Activated T-cell treated with anti-CD3 and anti-CD28 coated beads, Interleukin-2, amount 50 U/mL, for 24 hours (primary cell): Measurements from ENCODE around the gene EEIG1.

ENCODE experiments used
- DNase-seq: peaks from one replicate; pipeline ENCODE4 v3.0.0-alpha.2; 2020
- H3K27ac Mint-ChIP-seq: 2 replicates; pipeline ENCODE4 v1.8.0; 2020; ENCODE audit warnings: mild to moderate bottlenecking, mixed read lengths
- H3K27me3 Mint-ChIP-seq: 2 replicates; pipeline ENCODE4 v1.8.0; 2020; ENCODE audit warnings: mixed read lengths
- H3K36me3 Mint-ChIP-seq: 2 replicates; pipeline ENCODE4 v1.8.0; 2020; ENCODE audit warnings: low read depth, mixed read lengths
- H3K4me1 Mint-ChIP-seq: 2 replicates; pipeline ENCODE4 v1.8.0; 2020; ENCODE audit warnings: low read depth, mixed read lengths
- H3K4me3 Mint-ChIP-seq: 2 replicates; pipeline ENCODE4 v1.8.0; 2020; ENCODE audit warnings: mild to moderate bottlenecking, moderate library complexity, mixed read lengths
- H3K9me3 Mint-ChIP-seq: 2 replicates; pipeline ENCODE4 v1.8.0; 2020; ENCODE audit warnings: mixed read lengths

EEIG1 gene

GRCh38 chr9:127974001-127974768 lies 6.6 kb downstream of the EEIG1 start:
- Mint-ChIP-seq H3K36me3 (peaks cover 44% of the 10 kb centered on the region), H3K27ac (peak overlapping the region; percentile 95), H3K4me3 (peak overlapping the region; percentile 93), H3K9me3 (no peaks in the 10 kb centered on the region), H3K4me1 (peaks cover 93% of the 10 kb centered on the region), H3K27me3 (no peaks in the 10 kb centered on the region)
- DNase-seq = peak; percentile 51

- H3K36me3 Mint-ChIP-seq = peaks cover 42% of the 10 kb centered on the region
- H3K27ac Mint-ChIP-seq = peak overlapping the region; percentile 95
- peaks cover 98% of the 10 kb centered on the region for H3K4me1 Mint-ChIP-seq
- peak overlapping the region; percentile 93 for H3K4me3 Mint-ChIP-seq
- no peaks in the 10 kb centered on the region for H3K27me3 Mint-ChIP-seq
- peak; percentile 51 for DNase-seq
- no peaks in the 10 kb centered on the region for H3K9me3 Mint-ChIP-seq
These were observed 7.4 kb downstream of the EEIG1 start for GRCh38 chr9:127973169-127974000.

GRCh38 chr9:127972236-127972871 lies 8.4 kb downstream of the EEIG1 start:
- Mint-ChIP-seq H3K4me3 (peak overlapping the region; percentile 93), H3K27me3 (no peaks in the 10 kb centered on the region), H3K4me1 (peaks cover 100% of the 10 kb centered on the region), H3K9me3 (no peaks in the 10 kb centered on the region), H3K27ac (peak overlapping the region; percentile 95), H3K36me3 (peaks cover 33% of the 10 kb centered on the region)
- DNase-seq = peak; percentile 49

- Mint-ChIP-seq H3K27ac (peak overlapping the region; percentile 97), H3K27me3 (no peaks in the 10 kb centered on the region), H3K4me3 (peak overlapping the region; percentile 93), H3K4me1 (peaks cover 100% of the 10 kb centered on the region), H3K9me3 (no peaks in the 10 kb centered on the region), H3K36me3 (peaks cover 31% of the 10 kb centered on the region)
- DNase-seq = no peak
These were observed 9.2 kb downstream of the EEIG1 start for GRCh38 chr9:127971357-127972235.

- H3K4me3 Mint-ChIP-seq = peak overlapping the region; percentile 93
- no peaks in the 10 kb centered on the region for H3K27me3 Mint-ChIP-seq
- H3K27ac Mint-ChIP-seq = peak overlapping the region; percentile 97
- no peaks in the 10 kb centered on the region for H3K9me3 Mint-ChIP-seq
- DNase-seq = peak; percentile 78
- H3K4me1 Mint-ChIP-seq = peaks cover 100% of the 10 kb centered on the region
- H3K36me3 Mint-ChIP-seq = peaks cover 21% of the 10 kb centered on the region
These were observed 10.1 kb downstream of the EEIG1 start for GRCh38 chr9:127970401-127971313.

- peak overlapping the region; percentile 93 for H3K4me3 Mint-ChIP-seq
- no peaks in the 10 kb centered on the region for H3K27me3 Mint-ChIP-seq
- H3K27ac Mint-ChIP-seq = peak overlapping the region; percentile 97
- H3K9me3 Mint-ChIP-seq = no peaks in the 10 kb centered on the region
- H3K4me1 Mint-ChIP-seq = peaks cover 100% of the 10 kb centered on the region
- DNase-seq = no peak
- peaks cover 15% of the 10 kb centered on the region for H3K36me3 Mint-ChIP-seq
These were observed 11.9 kb downstream of the EEIG1 start for GRCh38 chr9:127968700-127969383.

GRCh38 chr9:127968042-127968441 lies 12.7 kb downstream of the EEIG1 start:
- peaks cover 22% of the 10 kb centered on the region for H3K36me3 Mint-ChIP-seq

GRCh38 chr9:127967151-127967809 lies 13.5 kb downstream of the EEIG1 start:
- Mint-ChIP-seq H3K4me1 (peaks cover 100% of the 10 kb centered on the region), H3K9me3 (no peaks in the 10 kb centered on the region), H3K27ac (peak overlapping the region; percentile 97), H3K36me3 (peaks cover 20% of the 10 kb centered on the region), H3K27me3 (no peaks in the 10 kb centered on the region), H3K4me3 (peak overlapping the region; percentile 93)
- DNase-seq = no peak

More at GRCh38 chr9:127968042-127968441, 12.7 kb downstream of the EEIG1 start:
- no peak for DNase-seq
- Mint-ChIP-seq H3K27me3 (no peaks in the 10 kb centered on the region), H3K4me1 (peaks cover 100% of the 10 kb centered on the region), H3K9me3 (no peaks in the 10 kb centered on the region), H3K4me3 (peak overlapping the region; percentile 93), H3K27ac (peak overlapping the region; percentile 97)

GRCh38 chr9:127966416-127967150 lies 14.2 kb downstream of the EEIG1 start:
- no peaks in the 10 kb centered on the region for H3K9me3 Mint-ChIP-seq
- no peak overlapping the region for H3K4me3 Mint-ChIP-seq
- H3K4me1 Mint-ChIP-seq = peaks cover 100% of the 10 kb centered on the region
- H3K27me3 Mint-ChIP-seq = no peaks in the 10 kb centered on the region
- H3K36me3 Mint-ChIP-seq = peaks cover 24% of the 10 kb centered on the region
- DNase-seq = no peak
- H3K27ac Mint-ChIP-seq = peak overlapping the region; percentile 97

GRCh38 chr9:127965953-127966352 lies 14.8 kb downstream of the EEIG1 start:
- H3K27me3 Mint-ChIP-seq = no peaks in the 10 kb centered on the region
- peaks cover 29% of the 10 kb centered on the region for H3K36me3 Mint-ChIP-seq
- peak overlapping the region; percentile 97 for H3K27ac Mint-ChIP-seq
- DNase-seq = no peak
- no peaks in the 10 kb centered on the region for H3K9me3 Mint-ChIP-seq
- peaks cover 100% of the 10 kb centered on the region for H3K4me1 Mint-ChIP-seq
- H3K4me3 Mint-ChIP-seq = peak overlapping the region; percentile 68

GRCh38 chr9:127963359-127964064 lies 17.3 kb downstream of the EEIG1 start:
- no peak for DNase-seq
- Mint-ChIP-seq H3K9me3 (no peaks in the 10 kb centered on the region), H3K27me3 (no peaks in the 10 kb centered on the region), H3K36me3 (peaks cover 27% of the 10 kb centered on the region), H3K27ac (peak overlapping the region; percentile 97), H3K4me3 (peak overlapping the region; percentile 30), H3K4me1 (peaks cover 100% of the 10 kb centered on the region)
